ENCODE results near the gene TMC3. TPM values are rescaled to one million over a fixed set of nuclear protein-coding genes. Genes with fewer than 3 reads are reported as not detected.
A peak's percentile ranks its signal among the peaks of the same experiment; 100 is the strongest.
"Not testable (repeated sequence)": the region's sequence is repeated elsewhere in the genome, so short reads cannot be mapped to it uniquely, and the experiment has no call there.

The TMC3 gene
- total and polyA plus RNA-seq, 7 experiments from 2014 or later, result not detected

DNA sequence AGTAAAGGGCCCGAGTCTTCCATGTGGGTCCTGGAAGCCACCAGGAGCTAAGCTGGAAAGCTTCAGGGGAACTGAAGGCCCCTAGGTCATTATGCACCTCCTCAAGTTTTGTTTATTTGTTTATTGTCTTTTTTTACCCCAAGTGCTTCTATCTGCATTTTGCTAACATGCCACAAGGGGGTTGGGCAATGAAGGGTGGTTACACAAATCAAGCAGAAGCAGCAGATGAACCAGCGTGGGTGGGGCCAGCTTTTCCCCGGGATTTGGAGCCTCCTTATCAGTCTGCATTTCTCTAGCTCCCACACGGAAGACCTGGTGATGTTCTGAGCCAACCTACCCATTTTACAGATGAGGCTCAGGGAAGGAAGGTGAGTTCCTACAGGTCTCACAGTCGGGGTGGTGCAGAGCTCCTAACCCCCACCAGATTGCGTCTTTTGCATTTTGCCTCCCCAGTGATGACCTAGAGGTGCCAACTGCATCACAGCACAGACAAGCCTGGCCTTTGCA lies 16.8 kb downstream of the TMC3 start:
- ATAC-seq (no peak), DNase-seq (no peak)
- Mint-ChIP-seq H3K27ac (no peak overlapping the region), H3K4me3 (no peak overlapping the region), H3K4me1 (no peaks in the 10 kb centered on the region), H3K27me3 (peaks cover 0 to 13% (median 0%) of the 10 kb centered on the region in 5 donors), H3K36me3 (peaks cover 0 to 12% (median 8%) of the 10 kb centered on the region in 5 donors), H3K9me3 (no peaks in the 10 kb centered on the region)
- no peak overlapping the region for H3K27ac ChIP-seq (ENCODE audit: low read depth, low read length)
- H3K4me3 ChIP-seq (ENCODE audit: low read length), result no peak overlapping the region
- no peaks in the 10 kb centered on the region for H3K27me3 ChIP-seq (ENCODE audit: control insufficient read depth in 2 of 2, insufficient read depth in 2 of 2, low read length in 2 of 2)
- POLR2A ChIA-PET, result no interaction called here
- CTCF ChIA-PET, result no interaction called here
- no peaks in the 10 kb centered on the region for H3K9me3 ChIP-seq (ENCODE audit: control insufficient read depth in 2 of 3, low read length in 3 of 3)
- H3K4me1 ChIP-seq (ENCODE audit: control insufficient read depth in 2 of 2, insufficient read depth in 2 of 2, low read length in 2 of 2), result no peaks in the 10 kb centered on the region
- intact Hi-C loops (cut with micrococcal nuclease), result no loop called here
- no peaks in the 10 kb centered on the region for H3K36me3 ChIP-seq (ENCODE audit: control insufficient read depth in 2 of 3, insufficient read depth in 3 of 3, low read length in 3 of 3)

DNA sequence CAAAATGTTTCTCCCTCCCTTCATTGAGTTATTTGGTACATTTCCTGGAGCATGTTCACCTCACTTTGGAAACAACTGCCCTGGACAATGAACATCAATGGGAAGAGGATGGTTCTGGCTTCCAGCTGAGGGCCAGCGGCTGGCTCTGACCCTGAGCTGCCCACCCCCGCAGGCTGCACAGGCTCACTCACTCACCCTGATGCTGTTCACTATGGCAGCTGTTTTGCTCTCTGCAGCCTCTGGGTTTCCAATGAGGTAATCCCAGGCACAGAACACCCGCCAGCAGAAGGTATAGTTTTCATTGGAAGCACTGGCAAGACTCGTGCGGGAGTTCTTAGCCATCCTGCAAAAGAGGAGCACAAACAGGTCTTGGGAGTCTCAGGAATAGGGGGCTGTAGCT lies 17.8 kb downstream of the TMC3 start:
- no peaks in the 10 kb centered on the region for H3K9me3 Mint-ChIP-seq
- H3K4me1 Mint-ChIP-seq, result peaks cover 0 to 1% (median 0%) of the 10 kb centered on the region in 7 donors
- H3K4me3 Mint-ChIP-seq, result no peak overlapping the region
- H3K4me1 ChIP-seq (ENCODE audit: control insufficient read depth in 2 of 2, insufficient read depth in 2 of 2, low read length in 2 of 2), result no peaks in the 10 kb centered on the region
- H3K27me3 Mint-ChIP-seq, result peaks cover 0 to 13% (median 0%) of the 10 kb centered on the region in 5 donors
- DNase-seq (no peak), ATAC-seq (no peak)
- H3K36me3 ChIP-seq (ENCODE audit: control insufficient read depth in 2 of 3, insufficient read depth in 3 of 3, low read length in 3 of 3), result no peaks in the 10 kb centered on the region
- no peaks in the 10 kb centered on the region for H3K9me3 ChIP-seq (ENCODE audit: control insufficient read depth in 2 of 3, low read length in 3 of 3)
- no peak overlapping the region for H3K27ac ChIP-seq (ENCODE audit: low read depth, low read length)
- no peak overlapping the region for H3K4me3 ChIP-seq (ENCODE audit: low read length)
- H3K36me3 Mint-ChIP-seq, result peaks cover 0 to 10% (median 4%) of the 10 kb centered on the region in 5 donors
- peak overlapping the region in 1 of 9 donors; percentile 52 for H3K27ac Mint-ChIP-seq
- CTCF ChIA-PET, result interaction anchor here (0.9 to 1.0 kb wide), 2 partner anchors 81 to 90 kb away, joined by 4 to 5 read pairs; no protein-coding TSS in a partner anchor
- H3K27me3 ChIP-seq (ENCODE audit: control insufficient read depth in 2 of 2, insufficient read depth in 2 of 2, low read length in 2 of 2), result no peaks in the 10 kb centered on the region
- POLR2A ChIA-PET, result no interaction called here
- intact Hi-C loops (cut with micrococcal nuclease), result no loop called here

DNA sequence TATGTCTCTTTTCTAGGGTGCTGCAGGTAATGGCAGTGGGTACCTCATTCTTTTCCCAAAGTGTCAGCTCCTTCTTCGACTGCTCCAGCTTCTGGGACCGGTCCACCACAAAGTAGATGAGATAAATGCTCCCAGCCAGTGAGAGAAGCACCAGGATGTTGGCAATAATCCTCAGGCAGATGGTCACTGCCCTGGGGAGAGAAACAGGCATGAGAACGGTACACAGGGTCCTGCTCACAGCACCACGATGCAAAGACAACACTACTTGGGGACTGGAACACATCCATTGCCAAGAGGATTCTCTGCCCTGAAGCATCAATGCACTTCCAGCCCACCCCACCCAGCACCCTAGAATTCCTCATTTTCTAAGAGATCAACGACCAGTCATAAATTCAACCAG lies 22.4 kb downstream of the TMC3 start:
- DNase-seq, result no peak
- H3K36me3 Mint-ChIP-seq, result peaks cover 0 to 16% (median 0%) of the 10 kb centered on the region in 5 donors
- H3K27me3 Mint-ChIP-seq, result peaks cover 0 to 5% (median 0%) of the 10 kb centered on the region in 5 donors
- H3K27me3 ChIP-seq (ENCODE audit: control insufficient read depth in 2 of 2, insufficient read depth in 2 of 2, low read length in 2 of 2), result no peaks in the 10 kb centered on the region
- POLR2A ChIA-PET, result no interaction called here
- peaks cover 0 to 1% (median 0%) of the 10 kb centered on the region in 7 donors for H3K4me1 Mint-ChIP-seq
- no peak overlapping the region for H3K4me3 ChIP-seq (ENCODE audit: low read length)
- intact Hi-C loops (cut with micrococcal nuclease), result no loop called here
- H3K9me3 Mint-ChIP-seq, result no peaks in the 10 kb centered on the region
- ATAC-seq, result no peak
- no peak overlapping the region for H3K27ac ChIP-seq (ENCODE audit: low read depth, low read length)
- H3K4me3 Mint-ChIP-seq, result no peak overlapping the region
- no peak overlapping the region for H3K27ac Mint-ChIP-seq
- no peaks in the 10 kb centered on the region for H3K4me1 ChIP-seq (ENCODE audit: control insufficient read depth in 2 of 2, insufficient read depth in 2 of 2, low read length in 2 of 2)
- no peaks in the 10 kb centered on the region for H3K36me3 ChIP-seq (ENCODE audit: control insufficient read depth in 2 of 3, insufficient read depth in 3 of 3, low read length in 3 of 3)
- CTCF ChIA-PET, result no interaction called here
- H3K9me3 ChIP-seq (ENCODE audit: control insufficient read depth in 2 of 3, low read length in 3 of 3), result no peaks in the 10 kb centered on the region

DNA sequence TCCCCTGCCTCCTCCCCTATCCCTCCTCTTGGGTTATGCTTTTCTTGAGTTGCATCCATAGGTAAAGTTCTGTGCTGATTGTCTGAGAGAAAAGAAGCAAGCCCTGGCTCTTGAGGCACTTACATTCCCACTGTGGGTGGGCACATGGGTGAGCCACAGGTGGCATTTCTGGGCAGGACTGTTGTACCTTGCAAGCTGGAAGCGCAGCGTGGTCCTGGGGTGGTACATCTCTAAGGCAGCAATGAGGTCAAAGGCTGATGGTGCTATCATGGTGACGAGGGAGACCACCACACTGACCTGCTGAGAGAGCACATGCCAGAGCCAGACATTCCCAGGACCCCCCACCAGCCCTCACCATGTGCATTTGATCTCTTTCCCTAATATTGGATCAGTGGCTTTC lies 24.7 kb downstream of the TMC3 start:
- H3K27me3 ChIP-seq (ENCODE audit: control insufficient read depth in 2 of 2, insufficient read depth in 2 of 2, low read length in 2 of 2), result no peaks in the 10 kb centered on the region
- no peak overlapping the region for H3K27ac ChIP-seq (ENCODE audit: low read depth, low read length)
- H3K36me3 ChIP-seq (ENCODE audit: control insufficient read depth in 2 of 3, insufficient read depth in 3 of 3, low read length in 3 of 3), result no peaks in the 10 kb centered on the region
- H3K36me3 Mint-ChIP-seq, result peaks cover 0 to 21% (median 4%) of the 10 kb centered on the region in 5 donors
- ChIA-PET CTCF (no interaction called here), POLR2A (no interaction called here)
- intact Hi-C loops (cut with micrococcal nuclease), result no loop called here
- H3K4me1 Mint-ChIP-seq, result peaks cover 0 to 1% (median 0%) of the 10 kb centered on the region in 7 donors
- no peak overlapping the region for H3K27ac Mint-ChIP-seq
- H3K4me3 ChIP-seq (ENCODE audit: low read length), result no peak overlapping the region
- H3K9me3 Mint-ChIP-seq, result no peaks in the 10 kb centered on the region
- ATAC-seq (no peak), DNase-seq (no peak)
- no peak overlapping the region for H3K4me3 Mint-ChIP-seq
- no peaks in the 10 kb centered on the region for H3K4me1 ChIP-seq (ENCODE audit: control insufficient read depth in 2 of 2, insufficient read depth in 2 of 2, low read length in 2 of 2)
- no peaks in the 10 kb centered on the region for H3K9me3 ChIP-seq (ENCODE audit: control insufficient read depth in 2 of 3, low read length in 3 of 3)
- H3K27me3 Mint-ChIP-seq, result peaks cover 0 to 5% (median 0%) of the 10 kb centered on the region in 5 donors

DNA sequence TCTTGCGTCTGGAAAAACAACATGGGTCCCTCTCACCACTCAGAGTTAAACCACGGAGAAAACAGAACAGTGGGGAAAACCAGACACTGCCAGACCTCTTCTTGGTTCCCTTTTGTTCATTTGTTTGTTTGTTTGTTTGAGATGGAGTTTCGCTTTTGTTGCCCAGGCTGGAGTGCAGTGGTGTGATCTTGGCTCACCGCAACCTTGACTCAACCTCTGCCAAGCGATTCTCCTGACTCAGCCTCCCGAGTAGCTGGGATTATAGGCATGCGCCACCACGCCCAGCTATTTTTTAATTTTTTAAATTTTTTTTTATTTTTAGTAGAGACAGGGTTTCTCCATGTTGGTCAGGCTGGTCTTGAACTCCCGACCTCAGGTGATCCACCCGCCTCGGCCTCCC lies 25.3 kb downstream of the TMC3 start:
- H3K27me3 Mint-ChIP-seq; H3K27ac ChIP-seq (ENCODE audit: low read depth, low read length); H3K4me1 Mint-ChIP-seq; ATAC-seq; H3K4me3 Mint-ChIP-seq; POLR2A ChIA-PET; H3K27me3 ChIP-seq (ENCODE audit: control insufficient read depth in 2 of 2, insufficient read depth in 2 of 2, low read length in 2 of 2); H3K36me3 ChIP-seq (ENCODE audit: control insufficient read depth in 2 of 3, insufficient read depth in 3 of 3, low read length in 3 of 3); H3K9me3 Mint-ChIP-seq; H3K4me3 ChIP-seq (ENCODE audit: low read length); H3K9me3 ChIP-seq (ENCODE audit: control insufficient read depth in 2 of 3, low read length in 3 of 3); CTCF ChIA-PET; DNase-seq; H3K27ac Mint-ChIP-seq; H3K4me1 ChIP-seq (ENCODE audit: control insufficient read depth in 2 of 2, insufficient read depth in 2 of 2, low read length in 2 of 2); intact Hi-C loops (cut with micrococcal nuclease): not testable (repeated sequence)
- peaks cover 0 to 21% (median 4%) of the 10 kb centered on the region in 5 donors for H3K36me3 Mint-ChIP-seq

DNA sequence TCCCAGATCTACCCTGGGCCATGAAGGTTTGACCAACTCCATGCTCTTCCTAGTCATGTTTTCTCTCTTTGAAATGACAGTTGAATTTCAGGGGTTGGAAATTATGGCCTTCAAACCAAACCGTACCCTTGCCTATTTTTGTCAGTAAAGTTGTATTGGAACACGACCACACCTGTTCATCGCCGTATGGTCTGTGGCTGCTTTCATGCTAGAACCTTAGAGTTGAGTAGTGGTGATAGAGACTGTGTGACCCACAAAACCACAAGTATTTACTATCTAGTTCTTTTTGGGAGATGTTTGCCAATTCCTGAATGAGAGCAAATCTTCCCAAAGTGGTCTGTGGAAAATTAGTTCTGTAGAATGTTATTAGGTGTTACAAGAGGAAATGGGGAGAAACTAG lies 26.1 kb downstream of the TMC3 start:
- peaks cover 0 to 21% (median 4%) of the 10 kb centered on the region in 5 donors for H3K36me3 Mint-ChIP-seq
- Histone ChIP-seq H3K4me3 (ENCODE audit: low read length) (no peak overlapping the region), H3K27me3 (ENCODE audit: control insufficient read depth in 2 of 2, insufficient read depth in 2 of 2, low read length in 2 of 2) (no peaks in the 10 kb centered on the region), H3K9me3 (ENCODE audit: control insufficient read depth in 2 of 3, low read length in 3 of 3) (no peaks in the 10 kb centered on the region), H3K4me1 (ENCODE audit: control insufficient read depth in 2 of 2, insufficient read depth in 2 of 2, low read length in 2 of 2) (no peaks in the 10 kb centered on the region), H3K36me3 (ENCODE audit: control insufficient read depth in 2 of 3, insufficient read depth in 3 of 3, low read length in 3 of 3) (no peaks in the 10 kb centered on the region), H3K27ac (ENCODE audit: low read depth, low read length) (no peak overlapping the region)
- CTCF ChIA-PET, result no interaction called here
- POLR2A ChIA-PET, result no interaction called here
- no peaks in the 10 kb centered on the region for H3K9me3 Mint-ChIP-seq
- H3K4me3 Mint-ChIP-seq, result no peak overlapping the region
- DNase-seq (no peak), ATAC-seq (no peak)
- H3K27ac Mint-ChIP-seq, result no peak overlapping the region
- intact Hi-C loops (cut with micrococcal nuclease), result no loop called here
- peaks cover 0 to 5% (median 0%) of the 10 kb centered on the region in 5 donors for H3K27me3 Mint-ChIP-seq
- peaks cover 0 to 1% (median 0%) of the 10 kb centered on the region in 7 donors for H3K4me1 Mint-ChIP-seq

DNA sequence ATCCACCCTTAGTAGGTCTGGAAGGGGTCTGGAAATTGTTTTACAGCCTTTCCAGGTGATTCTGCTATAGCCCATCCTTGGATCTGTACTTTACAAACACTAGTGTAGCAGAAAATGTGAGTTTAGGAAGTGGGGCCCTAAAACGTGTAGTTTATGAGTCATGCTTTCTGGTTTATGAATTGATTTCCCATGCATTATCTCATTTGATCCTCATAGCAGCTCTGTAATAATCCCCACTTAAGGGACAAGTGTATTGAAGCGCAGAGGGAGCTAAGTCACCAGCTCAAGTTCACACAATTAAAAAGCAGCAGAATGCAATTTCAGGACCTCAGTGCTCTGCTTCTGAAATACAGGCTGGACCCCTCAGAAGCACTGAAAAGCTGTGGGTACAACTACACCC lies 27.4 kb downstream of the TMC3 start:
- H3K36me3 ChIP-seq (ENCODE audit: control insufficient read depth in 2 of 3, insufficient read depth in 3 of 3, low read length in 3 of 3), result no peaks in the 10 kb centered on the region
- Mint-ChIP-seq H3K27ac (no peak overlapping the region), H3K9me3 (no peaks in the 10 kb centered on the region), H3K4me3 (no peak overlapping the region), H3K36me3 (peaks cover 0 to 21% (median 4%) of the 10 kb centered on the region in 5 donors), H3K4me1 (no peaks in the 10 kb centered on the region), H3K27me3 (peaks cover 0 to 5% (median 0%) of the 10 kb centered on the region in 5 donors)
- intact Hi-C loops (cut with micrococcal nuclease), result no loop called here
- no peaks in the 10 kb centered on the region for H3K9me3 ChIP-seq (ENCODE audit: control insufficient read depth in 2 of 3, low read length in 3 of 3)
- ATAC-seq, result no peak
- no peaks in the 10 kb centered on the region for H3K4me1 ChIP-seq (ENCODE audit: control insufficient read depth in 2 of 2, insufficient read depth in 2 of 2, low read length in 2 of 2)
- CTCF ChIA-PET, result no interaction called here
- POLR2A ChIA-PET, result no interaction called here
- no peak overlapping the region for H3K4me3 ChIP-seq (ENCODE audit: low read length)
- no peaks in the 10 kb centered on the region for H3K27me3 ChIP-seq (ENCODE audit: control insufficient read depth in 2 of 2, insufficient read depth in 2 of 2, low read length in 2 of 2)
- DNase-seq, result no peak
- H3K27ac ChIP-seq (ENCODE audit: low read depth, low read length), result no peak overlapping the region

Data from naive thymus-derived CD4-positive, alpha-beta T cell (primary cell).